K562 (cell line): ENCODE data around the gene IRF8. TPM values are rescaled to one million over a fixed set of nuclear protein-coding genes. Genes with fewer than 3 reads are reported as not detected.

ENCODE experiments used
- ATAC-seq: fragments of 200-7000 bp; cut with Tn5 transposase; 3 replicates; pipeline ENCODE4 v1.9.1; 2020; ENCODE audit warnings: moderate library complexity
- BruUV-seq: library from RNA; stranded (reverse); fragments of 400-500 nt; replicated peaks from 2 replicates; lab custom pipeline; 2021; lab: Mats Ljungman, UMichigan
- CTCF ChIA-PET: fragments of 300-600 bp; formaldehyde crosslinking; extraction: SDS; loops from one replicate; lab custom pipeline; 2021; ENCODE audit warnings: low intra/inter-chr PET ratio; lab: Yijun Ruan, JAX
- POLR2A ChIA-PET: fragments of 300-600, 350-650 bp; sonication (Branson Sonifier 250); formaldehyde crosslinking; extraction: SDS; loops from one replicate; lab custom pipeline; 2021; ENCODE audit warnings: antibody characterized with exemption, inconsistent platforms; lab: Yijun Ruan, JAX
- DNase-seq, 4 experiments: peaks; one replicate each; pipeline versions ENCODE4 v3.0.0 to v3.0.0-alpha.2; 2011 to 2018; ENCODE audit warnings: low spot score in 3 of 4, mixed read lengths in 3 of 4; ENCODE audit errors: extremely low read depth in 1 of 4
- FAIRE-seq: peaks from 2 replicates; lab custom pipeline; 2011; peaks lifted over from hg19 to GRCh38; lab: Jason Lieb, UNC
- H2AFZ ChIP-seq: 2 replicates; pipeline ENCODE4 v1.6.0; 2011; ENCODE audit warnings: low read depth, low read length, control low read depth, inconsistent platforms
- H3K27ac ChIP-seq: fragments of 200-600 bp; 3 replicates; pipeline ENCODE4 v1.8.0; 2011; ENCODE audit warnings: low read depth, mild to moderate bottlenecking, control low read depth, inconsistent platforms, low read length, moderate library complexity, mixed read lengths; ENCODE audit errors: extremely low read depth
- H3K27me3 ChIP-seq, 2 experiments: fragments of 300-600 bp in 1 of 2; 2 replicates in 1 of 2; 3 replicates in 1 of 2; pipeline versions ENCODE4 v1.6.0 to v1.8.0; 2011; ENCODE audit warnings: inconsistent platforms in 2 of 2, low read length in 2 of 2, mild to moderate bottlenecking in 1 of 2, mixed read lengths in 1 of 2, moderate library complexity in 1 of 2; ENCODE audit not compliant: control insufficient read depth in 2 of 2, insufficient read depth in 2 of 2
- H3K36me3 ChIP-seq: fragments of 300-600 bp; 3 replicates; pipeline ENCODE4 v1.8.0; 2011; ENCODE audit warnings: mild to moderate bottlenecking, low read length, inconsistent platforms; ENCODE audit not compliant: control insufficient read depth, insufficient read depth
- H3K4me1 ChIP-seq, 2 experiments: fragments of 200-600 bp in 1 of 2; replicated peaks in 1 of 2; 2 replicates in 1 of 2; 3 replicates in 1 of 2; pipeline versions ENCODE4 v1.5.1 to v1.8.0; 2011; ENCODE audit warnings: inconsistent platforms in 2 of 2, low read length in 2 of 2, mild to moderate bottlenecking in 1 of 2, mixed read lengths in 1 of 2, moderate library complexity in 1 of 2; ENCODE audit not compliant: control insufficient read depth in 2 of 2, insufficient read depth in 2 of 2
- H3K4me2 ChIP-seq: 2 replicates; pipeline ENCODE4 v1.6.1; 2011; ENCODE audit warnings: low read length, control low read depth, inconsistent platforms, mixed read lengths; ENCODE audit not compliant: insufficient read depth
- H3K4me3 ChIP-seq: fragments of 200-600 bp; sonication (generic), shearing (Covaris generic); 2 replicates; pipeline ENCODE4 v1.5.1; 2016; ENCODE audit warnings: control low read depth, inconsistent platforms
- H3K79me2 ChIP-seq: fragments of 200-600 bp; 3 replicates; pipeline ENCODE4 v1.8.0; 2011; ENCODE audit warnings: low read length, inconsistent platforms; ENCODE audit not compliant: control insufficient read depth, insufficient read depth
- H3K9ac ChIP-seq, 2 experiments: 2 replicates each; pipeline versions ENCODE4 v1.6.0 to v1.6.1; 2011; ENCODE audit warnings: low read depth in 2 of 2, low read length in 2 of 2, control low read depth in 1 of 2, inconsistent platforms in 1 of 2, mild to moderate bottlenecking in 1 of 2, mixed read lengths in 1 of 2; ENCODE audit not compliant: insufficient read depth in 1 of 2
- H3K9me1 ChIP-seq: one replicate; pipeline ENCODE4 v1.6.0; 2011; ENCODE audit warnings: inconsistent platforms, mild to moderate bottlenecking, low read length, moderate library complexity; ENCODE audit not compliant: control insufficient read depth, insufficient read depth
- H3K9me3 ChIP-seq: replicated peaks from 2 replicates; pipeline ENCODE4 v1.5.1; 2011; ENCODE audit warnings: low read depth, low read length, inconsistent platforms; ENCODE audit not compliant: control insufficient read depth, insufficient read depth
- H4K20me1 ChIP-seq: replicated peaks from 2 replicates; pipeline ENCODE4 v1.6.1; 2011; ENCODE audit warnings: low read length, inconsistent platforms, mixed read lengths; ENCODE audit not compliant: control insufficient read depth, insufficient read depth
- NR2F6 ChIP-seq: fragments of 450-650 bp; formaldehyde crosslinking; IDR thresholded peaks from 2 replicates; pipeline ENCODE4 v1.4.0; 2020; ENCODE audit warnings: mild to moderate bottlenecking
- SRSF9 ChIP-seq: fragments of 200-400 bp; formaldehyde crosslinking; IDR thresholded peaks from 2 replicates; pipeline ENCODE4 v1.6.1; 2017; ENCODE audit warnings: low read depth, low read length, borderline replicate concordance
- TAF1 ChIP-seq: IDR thresholded peaks from 2 replicates; pipeline ENCODE4 v1.6.1; 2011; ENCODE audit warnings: mild to moderate bottlenecking, low read length, moderate library complexity; ENCODE audit not compliant: insufficient read depth, control insufficient read depth, severe bottlenecking; ENCODE audit errors: extremely low read depth
- ZC3H8 ChIP-seq: fragments of 450-650 bp; IDR thresholded peaks from 2 replicates; pipeline ENCODE4 v1.6.1; 2017
- ZFP30 ChIP-seq: fragments of 250-450 bp; sonication (Bioruptor Pico); IDR thresholded peaks from 2 replicates; pipeline ENCODE4 v1.8.0; 2022; ENCODE audit warnings: moderate library complexity, mild to moderate bottlenecking, inconsistent platforms, borderline replicate concordance
- ZNF347 ChIP-seq: fragments of 450-650 bp; formaldehyde crosslinking; IDR thresholded peaks from 2 replicates; pipeline ENCODE4 v1.4.0; 2020; ENCODE audit warnings: low read depth, mild to moderate bottlenecking, moderate library complexity
- WGBS: fragments of 100-300 bp; shearing (Covaris generic); methylation state at CpG from one replicate; pipeline ENCODE4 v1.1.6; 2016; ENCODE audit warnings: low coverage, mixed read lengths; ENCODE audit not compliant: insufficient coverage; ENCODE audit errors: missing lambda C conversion rate; 5-methylcytosine and 5-hydroxymethylcytosine counted together
- in situ Hi-C: fragments of 300-500 bp; cut with MboI; formaldehyde crosslinking; loops from 4 replicates; pipeline ENCODE4 v1.15.0; 2018; ENCODE audit warnings: inconsistent platforms, mixed read lengths
- intact Hi-C: fragments of 100-400 bp; cut with micrococcal nuclease; formaldehyde crosslinking; loops from 2 replicates; pipeline ENCODE4 v1.14.2; 2022
- polyA plus RNA-seq, 8 experiments: library from polyadenylated mRNA; depleted of rRNA in 4 of 8; stranded (reverse) in 5 of 8; unstranded in 3 of 8; fragments of >200 nt; fragmentation: Nextera tagmentation in 2 of 8; fragmentation: Illumina TruSeq in 1 of 8; extraction: Ambion mirVana in 2 of 8; extraction: Trizol in 1 of 8; gene quantifications; 2 replicates each; pipeline versions ENCODE4 v1.2.1 to v1.2.3, GENCODE V29; 2011 to 2014; ENCODE audit warnings: inconsistent platforms in 1 of 8, missing spikeins in 1 of 8
- total RNA-seq, 7 experiments: library from RNA; depleted of rRNA in 6 of 7; stranded (reverse); fragments of >200 nt in 6 of 7; fragmentation: Illumina TruSeq in 2 of 7; extraction: Trizol in 2 of 7; gene quantifications; 2 replicates each; pipeline versions ENCODE4 v1.2.1 to v1.2.3, GENCODE V29; 2011 to 2021; ENCODE audit warnings: low replicate concordance in 1 of 7
- TF ChIP-seq, protein P1 (sequence below): sonication (generic); formaldehyde crosslinking; IDR thresholded peaks from 2 replicates; pipeline ENCODE4 v1.8.0; 2022; ENCODE audit warnings: mild to moderate bottlenecking, missing genetic modification reagents
- TF ChIP-seq, protein P2 (sequence below): fragments of 450-650 bp; IDR thresholded peaks from 2 replicates; pipeline ENCODE4 v1.7.0; 2016; ENCODE audit warnings: borderline replicate concordance

IRF8 gene
- total and polyA plus RNA-seq, 9 of the 15 experiments (the other 6 are each of a cell fraction or from before 2014, with no cell fraction given) = 0.01 to 0.98 TPM; not detected in 7

DNA sequence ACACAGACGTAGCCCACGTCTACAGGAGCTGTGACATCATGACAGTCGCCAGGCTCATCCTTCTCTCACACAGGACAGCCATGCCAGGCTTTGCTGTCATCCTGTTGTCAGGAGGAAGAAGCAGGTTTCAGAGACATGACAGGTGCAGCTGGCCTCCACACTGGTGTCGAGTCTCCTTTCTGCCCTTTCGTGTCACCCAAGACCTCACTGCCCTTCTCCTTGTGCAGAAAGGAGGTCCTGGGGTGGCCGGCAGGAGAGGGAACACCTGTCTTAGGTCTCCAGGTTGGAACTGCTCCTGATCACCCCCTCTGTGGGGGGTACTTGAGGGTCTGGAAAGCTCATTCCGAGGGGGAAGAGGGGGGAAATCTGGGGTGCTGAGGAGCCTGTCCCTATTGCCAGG lies 41.6 kb upstream of the IRF8 start:
- no peaks in the 10 kb centered on the region for H3K36me3 ChIP-seq
- H3K27ac ChIP-seq = no peak overlapping the region
- no peak for DNase-seq
- intact Hi-C loops = no loop called here
- TF ChIP-seq ZC3H8 (no peak), TAF1 (no peak), ZFP30 (CRISPR knock-in tag) (no peak), ZNF347 (no peak), NR2F6 (no peak), SRSF9 (no peak)
- TF ChIP-seq, protein P1, sequence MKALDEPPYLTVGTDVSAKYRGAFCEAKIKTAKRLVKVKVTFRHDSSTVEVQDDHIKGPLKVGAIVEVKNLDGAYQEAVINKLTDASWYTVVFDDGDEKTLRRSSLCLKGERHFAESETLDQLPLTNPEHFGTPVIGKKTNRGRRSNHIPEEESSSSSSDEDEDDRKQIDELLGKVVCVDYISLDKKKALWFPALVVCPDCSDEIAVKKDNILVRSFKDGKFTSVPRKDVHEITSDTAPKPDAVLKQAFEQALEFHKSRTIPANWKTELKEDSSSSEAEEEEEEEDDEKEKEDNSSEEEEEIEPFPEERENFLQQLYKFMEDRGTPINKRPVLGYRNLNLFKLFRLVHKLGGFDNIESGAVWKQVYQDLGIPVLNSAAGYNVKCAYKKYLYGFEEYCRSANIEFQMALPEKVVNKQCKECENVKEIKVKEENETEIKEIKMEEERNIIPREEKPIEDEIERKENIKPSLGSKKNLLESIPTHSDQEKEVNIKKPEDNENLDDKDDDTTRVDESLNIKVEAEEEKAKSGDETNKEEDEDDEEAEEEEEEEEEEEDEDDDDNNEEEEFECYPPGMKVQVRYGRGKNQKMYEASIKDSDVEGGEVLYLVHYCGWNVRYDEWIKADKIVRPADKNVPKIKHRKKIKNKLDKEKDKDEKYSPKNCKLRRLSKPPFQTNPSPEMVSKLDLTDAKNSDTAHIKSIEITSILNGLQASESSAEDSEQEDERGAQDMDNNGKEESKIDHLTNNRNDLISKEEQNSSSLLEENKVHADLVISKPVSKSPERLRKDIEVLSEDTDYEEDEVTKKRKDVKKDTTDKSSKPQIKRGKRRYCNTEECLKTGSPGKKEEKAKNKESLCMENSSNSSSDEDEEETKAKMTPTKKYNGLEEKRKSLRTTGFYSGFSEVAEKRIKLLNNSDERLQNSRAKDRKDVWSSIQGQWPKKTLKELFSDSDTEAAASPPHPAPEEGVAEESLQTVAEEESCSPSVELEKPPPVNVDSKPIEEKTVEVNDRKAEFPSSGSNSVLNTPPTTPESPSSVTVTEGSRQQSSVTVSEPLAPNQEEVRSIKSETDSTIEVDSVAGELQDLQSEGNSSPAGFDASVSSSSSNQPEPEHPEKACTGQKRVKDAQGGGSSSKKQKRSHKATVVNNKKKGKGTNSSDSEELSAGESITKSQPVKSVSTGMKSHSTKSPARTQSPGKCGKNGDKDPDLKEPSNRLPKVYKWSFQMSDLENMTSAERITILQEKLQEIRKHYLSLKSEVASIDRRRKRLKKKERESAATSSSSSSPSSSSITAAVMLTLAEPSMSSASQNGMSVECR (CRISPR knock-in tag) = no peak
- TF ChIP-seq, protein P2, sequence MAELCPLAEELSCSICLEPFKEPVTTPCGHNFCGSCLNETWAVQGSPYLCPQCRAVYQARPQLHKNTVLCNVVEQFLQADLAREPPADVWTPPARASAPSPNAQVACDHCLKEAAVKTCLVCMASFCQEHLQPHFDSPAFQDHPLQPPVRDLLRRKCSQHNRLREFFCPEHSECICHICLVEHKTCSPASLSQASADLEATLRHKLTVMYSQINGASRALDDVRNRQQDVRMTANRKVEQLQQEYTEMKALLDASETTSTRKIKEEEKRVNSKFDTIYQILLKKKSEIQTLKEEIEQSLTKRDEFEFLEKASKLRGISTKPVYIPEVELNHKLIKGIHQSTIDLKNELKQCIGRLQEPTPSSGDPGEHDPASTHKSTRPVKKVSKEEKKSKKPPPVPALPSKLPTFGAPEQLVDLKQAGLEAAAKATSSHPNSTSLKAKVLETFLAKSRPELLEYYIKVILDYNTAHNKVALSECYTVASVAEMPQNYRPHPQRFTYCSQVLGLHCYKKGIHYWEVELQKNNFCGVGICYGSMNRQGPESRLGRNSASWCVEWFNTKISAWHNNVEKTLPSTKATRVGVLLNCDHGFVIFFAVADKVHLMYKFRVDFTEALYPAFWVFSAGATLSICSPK = no peak
- no peaks in the 10 kb centered on the region for H3K9me3 ChIP-seq
- no peaks in the 10 kb centered on the region for H3K4me1 ChIP-seq
- H3K79me2 ChIP-seq = no peaks in the 10 kb centered on the region
- ChIA-PET CTCF (no interaction called here), POLR2A (no interaction called here)
- WGBS = under 1% methylated on average over 7 of the region's 7 CpGs
- no peak for ATAC-seq
- H3K9ac ChIP-seq = no peak overlapping the region
- no TSS peak for BruUV-seq
- in situ Hi-C loops = no loop called here
- 0 out of 2 replicates have a peak, but pooled peaks cover 3% of the 10 kb centered on the region for H4K20me1 ChIP-seq
- no peak overlapping the region for H3K4me3 ChIP-seq
- peaks cover 19 to 50% of the 10 kb centered on the region in 2 experiments; a peak in 4 of 5 replicates for H3K27me3 ChIP-seq
- H3K9me1 ChIP-seq = no peaks in the 10 kb centered on the region
- no peak overlapping the region for H2AFZ ChIP-seq
- FAIRE-seq = no peak
- H3K4me2 ChIP-seq = no peak overlapping the region
